NCI-H128 (cell line): ENCODE data around the gene MAP7.

ENCODE experiments used
- DNase-seq: peaks from one replicate; lab custom pipeline; 2025; ENCODE audit not compliant: unreplicated experiment; lab: John Stamatoyannopoulos, UW

The MAP7 gene

DNA sequence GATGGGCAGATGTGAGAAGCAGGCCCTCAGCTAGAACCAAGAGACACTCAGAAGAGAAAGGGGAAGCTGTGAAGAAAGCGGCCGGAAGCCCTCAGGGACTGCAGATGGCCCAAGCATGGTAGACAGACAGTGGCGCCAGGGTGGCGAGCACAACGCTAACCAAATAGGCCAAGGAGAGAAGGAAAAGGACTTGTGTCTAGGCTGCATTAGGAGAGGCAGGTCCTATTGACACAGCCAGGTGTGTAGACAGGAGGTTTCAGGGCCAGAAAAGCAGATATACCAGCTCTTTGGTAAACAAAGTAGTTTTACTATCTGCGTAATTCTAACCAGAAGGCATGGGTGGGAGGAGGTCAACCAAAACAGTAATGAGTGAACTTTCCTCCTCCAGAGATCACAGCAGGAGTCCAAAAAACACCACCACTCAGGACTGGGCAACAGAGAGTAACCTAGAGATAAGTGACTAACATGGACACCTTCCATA is 15.8 kb upstream of the MAP7 start:
- no peak for DNase-seq

DNA sequence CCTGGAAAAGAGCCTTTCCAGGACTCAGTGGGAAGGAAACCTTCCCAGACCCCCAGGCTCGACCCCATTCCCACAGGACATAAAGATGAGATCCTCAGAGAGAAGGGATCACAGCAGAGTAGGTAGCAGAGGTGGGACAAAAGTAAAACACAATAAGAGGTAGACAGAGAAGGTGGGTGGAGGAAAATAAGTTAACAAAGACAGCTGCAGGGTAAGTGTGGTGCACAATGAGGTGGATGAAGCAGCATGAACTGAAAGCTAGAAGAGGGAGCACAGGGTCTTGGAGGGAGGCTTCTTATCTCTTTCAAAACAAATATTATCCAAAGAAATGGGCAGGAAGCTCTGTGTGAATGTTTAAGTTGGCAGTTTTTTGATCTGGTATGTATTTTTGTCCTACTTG is 14.0 kb upstream of the MAP7 start:
- DNase-seq, result no peak

DNA sequence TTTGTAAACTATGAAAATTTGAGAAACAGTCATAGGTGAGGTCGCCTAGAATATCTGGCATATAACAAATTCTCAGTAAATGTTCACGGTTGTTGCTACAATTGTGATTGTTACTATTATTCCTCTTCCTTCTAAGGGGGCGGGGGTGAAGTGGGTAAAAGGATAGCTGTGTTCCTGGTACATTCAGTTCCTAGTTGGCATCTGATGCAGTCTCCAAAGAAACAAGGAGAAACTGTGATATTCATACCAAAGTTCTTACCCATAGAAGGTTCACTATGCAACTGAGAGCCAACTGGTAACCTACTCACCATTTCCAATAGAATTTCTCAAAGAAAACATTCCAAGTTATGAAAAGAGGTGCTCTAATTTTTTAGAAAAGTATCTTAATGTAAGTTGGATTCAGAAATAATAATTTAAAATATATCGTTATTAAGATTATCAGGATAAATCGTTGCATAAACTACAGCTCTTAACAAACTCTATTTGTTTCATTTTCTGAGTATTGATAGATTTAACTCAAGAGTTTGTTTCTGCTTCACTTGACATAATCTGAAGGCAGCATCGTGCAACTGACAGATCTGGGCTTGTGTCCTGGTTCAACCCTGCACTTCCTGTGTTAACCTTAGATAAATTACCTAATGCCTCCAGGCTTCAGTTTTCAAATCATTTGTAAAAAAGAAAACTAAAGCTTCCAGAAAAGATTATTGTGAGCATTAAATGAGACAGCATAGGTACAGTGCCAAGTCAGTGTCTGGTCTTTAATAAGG is 13.3 kb upstream of the MAP7 start:
- DNase-seq, result no peak

DNA sequence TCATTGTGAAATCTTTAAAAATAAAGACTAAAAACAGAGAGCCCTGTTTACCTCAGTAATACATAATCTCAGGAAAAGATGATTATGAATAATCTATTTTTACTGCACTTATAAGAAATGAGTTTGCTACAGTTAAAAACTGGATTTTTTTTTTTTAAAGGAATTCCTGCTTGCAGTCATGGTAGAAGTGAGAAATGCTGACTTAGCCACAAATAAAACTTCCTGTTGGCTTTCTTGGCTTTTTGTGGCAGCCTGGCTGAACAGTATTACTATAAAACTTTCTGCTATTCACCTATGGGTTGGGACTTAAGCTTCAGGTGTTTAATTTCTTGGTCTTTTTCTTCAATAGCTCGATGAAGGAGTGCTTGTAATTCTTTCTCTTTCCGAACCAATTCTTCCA is 12.0 kb upstream of the MAP7 start:
- no peak for DNase-seq

DNA sequence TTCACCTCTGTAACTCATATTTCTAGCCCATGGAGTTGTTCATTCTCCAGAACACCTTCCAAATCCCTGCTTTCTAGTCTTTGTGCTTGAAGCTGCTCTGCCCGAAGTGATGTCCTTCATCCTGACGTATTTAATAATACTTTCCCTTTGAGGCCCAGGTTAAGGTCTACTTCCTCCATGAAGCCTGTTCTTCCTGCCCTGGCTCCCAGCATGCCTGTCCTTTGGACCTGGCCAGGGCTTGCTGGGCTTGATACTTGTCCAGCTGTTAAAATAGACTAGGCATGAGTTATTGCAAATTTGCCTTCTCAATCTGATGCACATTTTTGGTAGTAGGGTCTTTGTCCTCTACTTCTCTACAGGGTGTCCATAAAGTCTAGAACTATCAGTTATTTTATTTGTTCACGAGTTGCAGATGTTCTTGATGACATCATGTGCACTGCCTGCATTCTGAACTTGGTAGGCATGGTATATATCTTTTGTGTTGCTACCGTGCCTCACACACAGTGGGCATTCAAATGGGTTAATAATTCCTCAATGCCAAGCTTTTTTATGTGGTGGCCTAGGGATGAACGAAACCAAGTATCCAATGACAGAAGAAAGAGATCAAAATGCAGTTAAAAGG is 3.1 kb upstream of the MAP7 start:
- DNase-seq, result no peak

DNA sequence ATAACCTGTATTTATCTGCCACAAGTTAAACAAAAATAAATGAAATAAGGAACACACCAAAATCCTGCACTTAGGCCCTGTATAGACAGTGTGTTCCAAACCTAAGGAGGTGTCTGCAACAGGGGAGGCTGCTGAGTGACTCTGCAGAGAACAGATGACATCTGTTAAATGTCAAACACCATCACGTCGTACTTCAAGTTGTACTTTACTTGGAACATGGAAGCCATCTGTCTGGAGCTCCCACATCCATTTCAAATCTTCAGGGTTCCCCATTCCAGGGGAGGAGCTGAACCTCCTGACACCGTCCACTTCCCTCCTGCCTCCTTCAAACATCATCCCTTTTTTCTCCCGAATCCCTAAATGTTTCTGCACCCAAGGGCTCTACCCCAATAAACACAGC is 1.8 kb upstream of the MAP7 start:
- DNase-seq, result no peak

DNA sequence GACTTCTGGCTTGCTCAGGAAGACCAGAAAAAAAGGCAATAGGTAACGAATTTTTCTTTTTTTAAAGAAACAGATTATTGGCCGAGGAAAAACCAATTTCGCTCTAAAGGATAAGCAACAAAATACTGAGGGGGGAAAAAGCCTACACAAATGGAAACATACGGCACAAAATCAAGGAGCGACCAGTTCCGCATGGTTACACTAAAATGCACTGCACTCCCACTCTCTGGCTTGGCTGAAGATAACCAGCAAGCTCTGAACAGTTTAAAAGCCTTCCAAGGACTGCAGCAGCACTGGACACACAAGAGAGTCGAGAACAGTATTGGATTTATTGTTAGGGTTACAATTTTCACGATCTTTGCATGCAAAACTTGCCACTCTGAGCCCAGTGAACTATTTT is 881 bp upstream of the MAP7 start:
- DNase-seq, result no peak

DNA sequence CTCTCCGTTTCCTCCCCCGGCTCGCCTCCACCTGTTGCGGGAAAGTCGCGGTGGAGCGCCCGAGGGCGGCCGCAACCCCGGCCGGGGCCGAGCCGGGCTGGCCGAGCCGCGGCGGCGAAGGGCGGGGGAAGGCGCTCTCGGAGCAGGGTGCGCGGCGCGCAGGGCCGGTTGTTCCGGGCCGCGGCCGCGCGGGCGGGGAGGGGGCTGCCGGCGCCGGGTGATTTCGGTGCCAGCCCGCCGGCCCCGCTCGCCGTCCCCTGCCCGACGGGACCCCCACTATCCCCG is 235 bp downstream of the MAP7 start:
- no peak for DNase-seq

DNA sequence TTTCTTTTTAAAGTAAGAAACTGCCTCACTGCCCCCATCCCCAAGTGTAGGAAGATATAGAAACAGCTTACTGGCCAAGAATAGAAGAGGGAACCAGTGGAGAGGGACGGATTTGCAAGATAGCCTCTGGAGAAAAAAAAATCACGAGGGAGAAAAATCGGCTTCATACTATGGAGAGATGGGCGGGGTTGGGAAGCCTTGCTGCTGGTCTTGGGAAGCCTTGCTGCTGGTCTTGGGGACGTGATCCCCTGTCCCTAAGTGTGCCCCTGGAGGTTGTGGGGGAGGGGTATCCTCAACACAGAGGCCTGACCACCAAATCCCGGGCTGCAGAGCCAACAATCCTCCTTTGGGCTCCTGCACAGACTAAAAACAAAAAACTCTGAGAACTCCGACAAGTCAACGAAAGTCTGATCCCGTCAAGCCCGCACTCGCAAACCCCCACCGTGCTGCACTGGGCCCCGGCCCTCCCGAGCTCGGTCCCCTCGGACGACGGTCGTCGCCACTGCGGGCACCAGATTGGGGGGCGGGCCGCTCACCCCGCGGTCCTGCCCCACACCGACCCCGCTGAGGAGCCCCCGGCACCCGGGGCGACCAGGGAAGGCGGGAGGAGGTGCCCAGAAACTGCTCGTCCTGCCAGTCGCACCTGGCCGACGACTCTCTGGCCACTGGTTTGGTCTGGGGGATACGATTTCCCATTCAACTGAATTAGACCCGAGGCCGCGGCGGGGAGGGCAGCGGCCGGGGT is 750 bp downstream of the MAP7 start:
- no peak for DNase-seq

DNA sequence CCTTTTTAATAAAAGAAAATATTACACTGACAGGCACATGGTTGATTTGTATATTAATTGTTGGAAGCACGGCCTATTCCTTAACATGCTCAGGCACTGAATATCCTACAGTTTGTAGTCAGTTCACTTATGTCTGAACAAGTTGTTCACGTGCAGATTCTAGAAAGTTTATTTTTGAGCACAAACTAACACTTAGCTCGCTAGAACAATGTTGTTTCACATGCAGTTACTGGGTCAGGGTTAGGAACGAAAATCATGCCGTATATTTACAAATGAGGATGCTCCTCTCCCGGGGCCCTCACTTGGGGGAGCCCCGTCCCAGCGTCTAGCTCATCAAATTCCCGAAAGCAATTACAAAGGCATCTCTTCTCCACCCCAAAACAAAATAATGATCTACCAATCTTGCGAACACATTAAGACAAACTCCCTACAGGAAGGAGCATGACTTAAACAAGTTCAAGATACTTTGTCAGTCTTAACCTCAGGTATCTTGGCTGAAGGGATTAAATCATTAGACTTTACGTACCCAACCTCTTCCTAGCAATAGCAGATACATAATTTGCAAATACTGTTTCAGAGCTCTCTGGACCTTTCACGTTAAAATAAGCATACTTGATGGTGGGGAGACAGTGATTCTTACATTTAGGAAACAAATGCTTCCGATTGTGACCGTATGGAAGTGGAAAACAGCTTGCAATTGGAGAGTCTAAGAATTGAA is 1.5 kb downstream of the MAP7 start:
- no peak for DNase-seq

DNA sequence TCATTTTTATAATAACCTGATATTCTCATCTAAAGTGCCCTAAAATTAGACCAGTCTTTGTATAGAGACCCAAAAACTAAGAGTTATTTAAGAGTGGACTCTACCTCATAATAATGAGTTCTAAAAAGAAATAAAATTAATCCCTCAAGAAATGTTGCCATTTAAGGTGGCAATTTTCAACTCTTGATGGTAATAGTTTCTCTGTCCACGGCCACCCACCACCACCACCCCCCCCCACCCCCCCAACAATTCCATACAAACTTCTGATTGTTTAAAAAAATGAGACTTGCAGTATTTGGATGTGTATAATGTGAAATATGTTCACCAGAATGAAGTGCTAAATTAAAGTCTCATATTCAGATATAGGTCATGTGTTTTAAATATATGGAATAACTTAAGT is 2.4 kb downstream of the MAP7 start:
- no peak for DNase-seq

DNA sequence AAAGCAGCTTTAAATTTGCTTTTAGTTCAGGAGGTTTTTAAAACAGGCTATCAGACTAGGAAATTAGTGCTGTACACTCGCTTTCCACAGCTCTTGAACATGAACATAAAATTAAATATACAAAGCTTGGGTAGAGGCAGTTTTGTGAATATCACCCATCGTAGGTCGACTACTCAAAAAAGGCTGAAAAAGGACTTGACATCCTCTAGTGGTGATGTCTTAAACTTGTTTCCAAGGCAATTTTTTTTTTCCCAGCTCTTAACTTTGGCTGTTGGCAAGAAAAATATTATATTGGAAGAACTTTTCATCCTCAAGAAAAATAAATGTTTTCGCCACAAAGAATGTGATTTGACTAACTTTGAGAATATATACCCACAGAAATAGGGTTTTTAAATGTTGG is 2.9 kb downstream of the MAP7 start:
- DNase-seq, result no peak

DNA sequence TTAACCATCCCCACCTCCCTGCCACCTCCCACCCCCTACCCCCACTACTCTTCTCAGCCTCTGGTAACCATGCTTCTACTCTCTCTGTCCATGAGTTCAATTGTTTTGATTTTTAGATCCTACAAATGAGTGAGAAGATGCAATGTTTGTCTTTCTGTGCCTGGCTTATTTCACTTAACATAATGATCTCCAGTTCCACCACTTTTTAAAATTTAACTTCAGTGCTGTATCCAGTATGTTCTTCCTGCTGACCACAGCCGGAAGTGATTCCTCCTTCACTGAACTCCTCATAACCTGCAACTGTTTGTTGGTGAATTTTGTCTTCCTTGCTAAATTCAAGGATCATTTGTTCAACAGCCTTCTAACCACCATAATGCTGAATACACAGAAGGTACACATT is 3.9 kb downstream of the MAP7 start:
- no peak for DNase-seq

DNA sequence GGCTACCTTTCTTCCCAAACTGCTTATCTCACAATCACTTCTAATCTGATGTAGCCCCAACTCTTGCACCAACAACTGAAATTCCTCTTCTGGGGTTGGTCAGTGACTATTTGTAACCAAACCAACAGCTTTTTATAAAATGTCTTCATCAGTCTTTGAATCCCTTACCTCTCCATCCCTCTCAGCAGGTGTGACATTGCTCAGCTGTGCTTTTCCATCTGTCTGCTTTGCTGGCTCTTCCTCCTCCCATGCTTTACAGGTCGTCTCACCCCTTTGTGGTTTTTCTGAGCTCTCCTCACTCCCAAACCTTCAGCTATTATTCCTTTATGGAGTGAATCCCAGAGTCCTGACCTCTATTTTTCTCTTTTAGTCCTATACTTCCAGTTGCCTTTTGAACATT is 5.9 kb downstream of the MAP7 start:
- DNase-seq, result no peak

DNA sequence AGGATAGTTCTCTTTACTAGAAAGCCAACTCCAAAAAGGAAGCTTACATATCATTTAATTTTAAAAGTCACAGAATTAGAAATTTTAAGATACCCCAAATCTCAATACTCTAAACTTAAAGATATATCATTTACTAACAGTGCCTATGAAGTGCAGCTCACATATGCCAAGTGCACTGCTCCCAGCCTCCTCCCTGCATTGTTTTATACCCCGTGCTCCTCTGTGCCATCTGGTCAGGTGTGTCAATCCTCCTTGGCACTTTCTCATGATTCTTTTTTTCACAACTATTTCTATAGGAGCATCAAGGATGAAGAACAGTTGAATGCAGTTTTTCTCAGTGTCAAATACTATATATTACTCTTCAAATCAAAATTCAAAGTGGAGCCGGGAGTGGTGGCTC is 8.8 kb downstream of the MAP7 start:
- no peak for DNase-seq

DNA sequence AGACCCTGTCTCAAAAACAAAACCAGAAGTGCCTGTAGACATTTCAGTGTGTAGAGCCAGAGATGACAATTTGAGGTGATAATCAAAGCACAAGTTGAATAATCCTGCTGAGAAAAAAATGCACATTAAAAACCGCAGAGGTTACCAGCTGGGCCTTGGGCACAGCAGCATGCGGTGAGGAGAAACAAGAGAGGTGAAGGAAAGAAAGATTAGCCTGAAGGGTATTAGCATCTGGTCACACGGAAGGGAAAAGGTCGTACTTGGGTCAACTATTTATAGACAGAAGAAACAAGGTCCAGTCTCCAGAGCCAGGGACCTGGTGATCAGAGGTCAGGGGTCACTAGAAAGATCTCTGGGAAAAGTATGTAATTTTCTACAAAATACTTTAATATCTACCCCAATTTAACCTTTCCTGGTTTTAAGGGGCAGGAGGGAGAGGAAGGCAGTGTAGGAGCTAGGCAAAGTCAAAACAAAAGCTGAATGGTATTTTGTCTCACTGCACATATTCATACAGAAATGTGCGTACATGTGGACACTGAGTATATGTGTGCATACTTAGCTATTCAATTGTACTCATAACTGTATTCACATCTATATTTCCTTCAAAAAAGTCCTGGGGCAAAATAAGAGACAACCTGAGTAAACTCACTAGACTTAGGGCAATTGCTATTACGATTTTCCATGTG is 10.1 kb downstream of the MAP7 start:
- no peak for DNase-seq

DNA sequence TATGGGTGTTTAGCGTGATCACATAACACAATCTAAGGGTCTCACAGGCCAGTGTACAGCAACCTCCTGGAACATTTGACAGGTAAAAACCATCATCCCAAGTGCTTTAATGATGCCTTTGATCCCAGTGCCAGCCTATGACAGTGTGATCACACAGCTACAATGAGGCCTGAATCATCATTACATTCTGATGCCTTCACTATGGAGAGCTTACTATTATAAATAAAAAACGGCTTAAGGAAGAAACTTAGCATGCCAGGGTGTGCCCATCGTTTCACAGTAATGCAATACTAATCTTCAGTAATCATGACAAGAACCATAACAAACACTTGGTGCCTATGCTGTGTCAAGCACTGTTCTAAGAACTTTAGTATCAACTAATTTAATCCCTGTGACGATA is 11.4 kb downstream of the MAP7 start:
- no peak for DNase-seq

DNA sequence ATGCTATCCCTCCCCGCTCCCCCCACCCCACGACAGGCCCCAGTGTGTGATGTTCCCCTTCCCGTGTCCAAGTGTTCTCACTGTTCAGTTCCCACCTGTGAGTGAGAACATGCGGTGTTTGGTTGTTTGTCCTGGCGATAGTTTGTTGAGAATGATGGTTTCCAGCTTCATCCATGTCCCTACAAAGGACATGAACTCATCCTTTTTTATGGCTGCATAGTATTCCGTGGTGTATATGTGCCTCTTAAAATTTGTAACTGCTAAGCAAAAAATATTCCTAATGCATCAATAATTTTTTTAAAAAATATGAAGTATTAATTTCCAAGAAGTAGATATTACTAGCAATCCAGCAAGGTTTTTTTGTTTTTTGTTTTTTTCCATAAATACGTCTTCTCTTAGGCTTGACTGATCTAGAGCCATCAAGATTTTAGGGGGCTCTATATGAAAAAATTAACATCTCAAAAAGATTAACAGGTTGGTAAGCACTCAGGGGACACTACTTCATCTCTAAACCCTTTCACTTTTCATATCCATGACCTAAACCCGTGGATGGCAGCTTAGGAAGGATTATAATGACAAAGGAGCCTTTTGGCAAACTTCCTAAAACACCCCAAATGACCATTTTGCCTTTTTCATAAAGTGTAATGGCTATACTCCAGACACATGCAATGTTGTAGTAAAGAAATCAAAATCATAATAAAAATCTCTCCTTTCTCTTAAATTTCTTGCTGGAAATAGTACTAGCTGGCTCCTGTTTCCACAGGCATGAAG is 14.2 kb downstream of the MAP7 start:
- DNase-seq, result no peak

DNA sequence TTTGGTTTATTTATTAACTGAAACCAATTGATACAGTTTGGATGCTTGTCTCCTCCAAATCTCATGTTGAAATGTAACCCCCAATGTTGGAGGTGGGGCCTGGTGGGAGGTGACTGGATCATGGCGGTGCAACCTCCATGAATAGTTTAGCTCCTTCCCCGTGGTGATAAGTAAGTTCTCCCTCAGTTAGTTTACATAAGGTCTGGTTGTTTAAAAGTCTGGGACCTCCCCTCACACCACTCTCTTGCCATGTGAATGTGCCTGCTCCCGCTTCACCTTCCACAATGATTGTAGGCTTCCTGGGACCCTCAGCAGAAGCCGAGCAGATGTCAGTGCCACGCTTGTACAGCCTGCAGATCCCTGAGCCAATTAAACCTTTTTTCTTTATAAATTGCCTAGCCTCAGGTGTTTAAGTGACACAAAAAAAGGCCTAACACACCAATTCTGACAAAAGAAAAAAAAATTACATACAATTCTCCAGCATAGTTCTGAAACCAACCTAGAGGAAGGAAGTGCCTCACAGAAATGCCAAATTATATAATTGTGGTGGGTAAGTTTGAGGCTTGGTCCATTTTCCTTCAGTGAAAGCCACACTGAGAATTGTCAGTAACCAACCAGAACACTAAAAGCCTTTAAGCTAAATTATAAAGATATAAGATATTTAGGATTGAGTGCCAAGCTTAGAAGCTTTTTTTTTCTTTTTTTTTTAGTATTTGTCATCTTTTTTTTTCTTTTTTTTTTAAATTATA is 15.0 kb downstream of the MAP7 start:
- no peak for DNase-seq

DNA sequence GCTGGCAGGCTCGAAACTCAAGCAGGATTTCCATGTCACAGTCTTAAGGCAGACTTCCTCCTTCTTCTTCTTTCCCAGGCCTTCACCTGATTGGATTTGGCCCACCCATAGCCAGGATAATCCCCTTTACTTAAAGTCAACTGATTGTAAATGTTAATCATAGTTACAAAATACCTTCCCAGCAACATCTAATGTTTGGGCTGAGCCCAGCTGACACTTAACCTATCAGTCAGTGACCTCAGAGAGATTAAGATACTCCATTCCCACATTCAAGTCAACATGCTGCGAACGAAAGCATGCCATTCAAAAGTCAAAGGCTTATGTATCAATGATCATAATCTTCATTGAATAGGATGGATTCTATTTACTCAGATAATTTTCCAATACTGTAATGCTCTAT is 16.0 kb downstream of the MAP7 start:
- no peak for DNase-seq
